Neutrophil (primary cell): ENCODE measurements around the gene ACP2.

Experiments used
- H3K27ac ChIP-seq: fragments of 200-600 bp; sonication (generic); 2 replicates; pipeline ENCODE4 v1.5.1; 2016; ENCODE audit warnings: mild to moderate bottlenecking, moderate library complexity
- H3K27me3 ChIP-seq: fragments of 200-600 bp; sonication (generic); 2 replicates; pipeline ENCODE4 v1.6.0; 2016; ENCODE audit warnings: mild to moderate bottlenecking
- H3K36me3 ChIP-seq: fragments of 200-600 bp; sonication (generic); 2 replicates; pipeline ENCODE4 v1.5.1; 2017
- H3K4me1 ChIP-seq, 2 experiments: fragments of 200-600 bp in 1 of 2; sonication (generic) in 1 of 2; 1 replicate in 1 of 2; 2 replicates in 1 of 2; pipeline versions ENCODE4 v1.5.1 to v1.6.1; 2013 to 2016; ENCODE audit warnings: low read depth in 1 of 2, low read length in 1 of 2, mild to moderate bottlenecking in 1 of 2, moderate library complexity in 1 of 2; ENCODE audit not compliant: control insufficient read depth in 1 of 2, insufficient read depth in 1 of 2
- H3K4me3 ChIP-seq, 2 experiments: fragments of 200-600 bp in 1 of 2; sonication (generic) in 1 of 2; 1 replicate in 1 of 2; 2 replicates in 1 of 2; pipeline ENCODE4 v1.5.1; 2013 to 2016; ENCODE audit warnings: low read depth in 1 of 2, low read length in 1 of 2, mild to moderate bottlenecking in 1 of 2, moderate library complexity in 1 of 2
- H3K9me3 ChIP-seq: fragments of 200-600 bp; sonication (generic); 2 replicates; pipeline ENCODE4 v1.5.1; 2016
- TF ChIP-seq, protein P1 (sequence below): fragments of 200-600 bp; sonication (generic); IDR thresholded peaks from 2 replicates; pipeline ENCODE4 v1.5.1; 2016; ENCODE audit warnings: antibody characterized with exemption

Gene ACP2

DNA sequence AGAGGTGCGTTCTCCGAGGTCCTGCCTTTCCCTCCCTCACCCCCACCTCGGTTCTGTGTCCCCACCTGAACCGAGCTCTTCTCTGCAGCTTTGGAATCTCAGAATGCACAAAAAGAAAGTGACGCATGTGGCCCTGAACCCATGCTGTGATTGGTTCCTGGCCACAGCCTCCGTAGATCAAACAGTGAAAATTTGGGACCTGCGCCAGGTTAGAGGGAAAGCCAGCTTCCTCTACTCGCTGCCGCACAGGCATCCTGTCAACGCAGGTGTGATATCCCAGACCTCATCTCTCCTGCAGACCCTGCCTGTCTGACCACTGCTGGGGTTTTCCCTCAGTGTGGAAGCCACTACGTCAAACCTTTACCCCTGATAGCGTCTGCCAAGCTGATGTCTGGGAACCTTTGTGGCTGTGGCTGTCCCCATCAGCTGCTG lies 13.9 kb downstream of the ACP2 start:
- Histone ChIP-seq H3K4me3 (no peak overlapping the region), H3K9me3 (no peaks in the 10 kb centered on the region), H3K27me3 (no peaks in the 10 kb centered on the region), H3K4me1 (no peaks in the 10 kb centered on the region), H3K36me3 (peaks cover 42% of the 10 kb centered on the region), H3K27ac (no peak overlapping the region)
- TF ChIP-seq, protein P1, sequence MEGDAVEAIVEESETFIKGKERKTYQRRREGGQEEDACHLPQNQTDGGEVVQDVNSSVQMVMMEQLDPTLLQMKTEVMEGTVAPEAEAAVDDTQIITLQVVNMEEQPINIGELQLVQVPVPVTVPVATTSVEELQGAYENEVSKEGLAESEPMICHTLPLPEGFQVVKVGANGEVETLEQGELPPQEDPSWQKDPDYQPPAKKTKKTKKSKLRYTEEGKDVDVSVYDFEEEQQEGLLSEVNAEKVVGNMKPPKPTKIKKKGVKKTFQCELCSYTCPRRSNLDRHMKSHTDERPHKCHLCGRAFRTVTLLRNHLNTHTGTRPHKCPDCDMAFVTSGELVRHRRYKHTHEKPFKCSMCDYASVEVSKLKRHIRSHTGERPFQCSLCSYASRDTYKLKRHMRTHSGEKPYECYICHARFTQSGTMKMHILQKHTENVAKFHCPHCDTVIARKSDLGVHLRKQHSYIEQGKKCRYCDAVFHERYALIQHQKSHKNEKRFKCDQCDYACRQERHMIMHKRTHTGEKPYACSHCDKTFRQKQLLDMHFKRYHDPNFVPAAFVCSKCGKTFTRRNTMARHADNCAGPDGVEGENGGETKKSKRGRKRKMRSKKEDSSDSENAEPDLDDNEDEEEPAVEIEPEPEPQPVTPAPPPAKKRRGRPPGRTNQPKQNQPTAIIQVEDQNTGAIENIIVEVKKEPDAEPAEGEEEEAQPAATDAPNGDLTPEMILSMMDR = no peak

DNA sequence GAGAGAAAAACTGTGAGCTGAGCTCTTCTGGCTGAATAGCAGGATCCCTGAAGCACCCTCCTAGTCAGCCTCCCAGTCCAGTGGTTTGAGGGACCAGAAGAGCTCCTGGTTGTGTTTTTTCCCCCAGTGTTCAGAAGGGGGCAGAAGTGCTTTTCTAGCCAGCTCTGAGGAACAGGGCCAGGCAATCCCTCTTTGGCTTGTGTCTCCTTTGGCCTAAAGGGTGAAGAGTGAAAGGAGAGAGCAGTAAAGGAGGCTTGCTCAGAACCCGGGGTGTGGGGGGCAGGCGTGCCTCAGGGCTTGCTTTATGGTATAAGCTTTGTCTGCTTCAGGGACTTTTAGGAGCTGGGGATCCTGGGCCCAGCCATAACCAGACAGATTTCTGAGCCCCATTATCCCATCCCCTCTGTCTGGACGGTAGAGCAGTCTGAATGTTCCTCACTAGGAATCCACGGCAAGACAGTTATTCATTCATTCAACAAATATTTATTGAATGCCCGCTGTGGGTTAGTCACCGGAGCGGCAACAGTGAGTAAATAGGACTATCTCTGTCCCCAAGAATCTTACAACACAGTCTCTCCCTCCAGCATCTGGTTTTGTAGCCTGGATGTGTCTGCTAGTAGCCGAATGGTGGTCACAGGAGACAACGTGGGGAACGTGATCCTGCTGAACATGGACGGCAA lies 14.5 kb downstream of the ACP2 start:
- TF ChIP-seq, protein P1 = no peak
- H3K36me3 ChIP-seq = peaks cover 39% of the 10 kb centered on the region
- no peaks in the 10 kb centered on the region for H3K27me3 ChIP-seq
- no peaks in the 10 kb centered on the region for H3K9me3 ChIP-seq
- H3K4me3 ChIP-seq = no peak overlapping the region
- no peaks in the 10 kb centered on the region for H3K4me1 ChIP-seq
- no peak overlapping the region for H3K27ac ChIP-seq

GRCh38 chr11:47233051-47233450 lies 15.6 kb downstream of the ACP2 start:
- TF ChIP-seq, protein P1 = no peak
- peaks cover 30% of the 10 kb centered on the region for H3K36me3 ChIP-seq
- H3K4me3 ChIP-seq = no peak overlapping the region
- no peak overlapping the region for H3K27ac ChIP-seq
- H3K4me1 ChIP-seq = no peaks in the 10 kb centered on the region
- no peaks in the 10 kb centered on the region for H3K27me3 ChIP-seq
- H3K9me3 ChIP-seq = no peaks in the 10 kb centered on the region

DNA sequence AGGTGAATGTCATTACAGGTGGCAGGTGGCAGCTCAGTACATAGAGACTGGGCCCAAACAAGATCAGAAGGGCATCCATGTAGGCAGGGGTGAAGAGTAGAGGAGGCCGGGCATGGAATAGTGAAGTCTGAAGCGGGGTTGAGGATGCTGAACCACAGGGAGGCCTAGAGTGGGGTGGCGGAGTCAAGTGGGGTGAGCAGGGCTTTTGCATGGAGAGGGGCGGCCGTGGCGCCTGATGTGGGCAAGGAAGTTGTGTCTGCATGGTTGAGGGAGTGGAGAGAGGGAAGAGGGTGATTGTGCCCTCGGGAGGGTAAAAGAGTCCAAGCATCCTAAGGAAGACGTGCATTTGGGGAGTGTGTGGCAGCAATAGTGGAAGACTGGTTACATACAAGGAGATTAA lies 19.5 kb downstream of the ACP2 start:
- no peak overlapping the region for H3K27ac ChIP-seq
- H3K4me1 ChIP-seq = no peaks in the 10 kb centered on the region
- H3K9me3 ChIP-seq = no peaks in the 10 kb centered on the region
- no peak overlapping the region for H3K4me3 ChIP-seq
- no peaks in the 10 kb centered on the region for H3K27me3 ChIP-seq
- peaks cover 7% of the 10 kb centered on the region for H3K36me3 ChIP-seq
- TF ChIP-seq, protein P1 = no peak

DNA sequence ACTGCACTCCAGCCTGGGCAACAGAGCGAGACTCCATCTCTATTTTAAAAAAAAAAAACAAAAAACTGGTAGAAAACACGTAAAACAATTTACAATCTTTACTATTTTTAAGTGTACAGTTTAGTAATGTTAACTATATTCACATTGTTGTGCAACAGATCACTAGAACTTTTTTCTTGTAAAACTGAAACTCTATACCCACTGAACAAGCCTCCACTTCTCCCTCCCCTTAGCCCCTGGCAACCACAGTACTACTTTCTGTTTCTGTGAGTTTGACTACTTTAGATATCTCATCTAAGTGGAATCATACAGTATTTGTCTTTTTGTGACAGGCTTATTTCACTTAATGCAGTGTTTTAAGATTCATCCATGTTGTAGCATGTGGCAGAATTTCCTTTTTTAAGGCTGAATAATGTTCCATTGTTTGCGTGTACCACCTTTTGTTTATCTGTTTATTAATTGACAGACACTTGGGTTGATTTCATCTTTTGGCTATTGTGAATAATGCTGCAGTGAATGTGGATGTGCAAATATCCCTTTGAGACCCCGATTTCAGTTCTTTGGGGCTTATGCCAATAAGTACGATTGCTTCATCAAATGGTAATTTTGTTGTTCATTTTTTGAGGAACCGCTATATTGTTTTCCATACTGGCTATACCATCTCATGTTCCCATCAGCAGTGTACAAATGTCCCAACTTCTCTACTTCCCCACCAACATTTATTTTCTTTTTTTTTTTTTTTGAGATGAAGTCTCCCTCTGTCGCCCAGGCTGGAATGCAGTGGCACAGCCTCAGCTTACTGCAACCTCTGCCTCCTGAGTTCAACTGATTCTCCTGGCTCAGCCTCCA lies 22.8 kb downstream of the ACP2 start:
- no peak overlapping the region for H3K4me3 ChIP-seq
- no peaks in the 10 kb centered on the region for H3K27me3 ChIP-seq
- H3K36me3 ChIP-seq = peaks cover 17% of the 10 kb centered on the region
- TF ChIP-seq, protein P1 = no peak
- H3K9me3 ChIP-seq = no peaks in the 10 kb centered on the region
- H3K4me1 ChIP-seq = no peaks in the 10 kb centered on the region
- H3K27ac ChIP-seq = no peak overlapping the region
